H1 (cell line): ENCODE data around the gene RAI14.

Source experiments
- CTCF ChIP-seq, 3 experiments: IDR thresholded peaks; 1 replicate in 2 of 3; 2 replicates in 1 of 3; pipeline versions ENCODE4 v1.5.1 to v1.6.1; 2011; ENCODE audit warnings: low read length in 3 of 3, mild to moderate bottlenecking in 3 of 3, inconsistent platforms in 2 of 3, low read depth in 1 of 3, moderate library complexity in 1 of 3; ENCODE audit not compliant: insufficient read depth in 1 of 3; ENCODE audit errors: control extremely low read depth in 1 of 3
- EP300 ChIP-seq, 2 experiments: IDR thresholded peaks; 1 replicate in 1 of 2; 2 replicates in 1 of 2; pipeline ENCODE4 v1.6.1; 2011 to 2012; ENCODE audit warnings: low read depth in 2 of 2, low read length in 2 of 2, mild to moderate bottlenecking in 2 of 2, borderline replicate concordance in 1 of 2, inconsistent platforms in 1 of 2, moderate library complexity in 1 of 2
- GABPA ChIP-seq: IDR thresholded peaks from 2 replicates; pipeline ENCODE4 v1.6.1; 2011; ENCODE audit warnings: mild to moderate bottlenecking, low read length, moderate library complexity, borderline replicate concordance; ENCODE audit not compliant: insufficient read depth
- JUND ChIP-seq: IDR thresholded peaks from 2 replicates; pipeline ENCODE4 v1.6.1; 2011; ENCODE audit warnings: mild to moderate bottlenecking, improper control_type of control experiment, low read length
- MAX ChIP-seq: IDR thresholded peaks from 2 replicates; pipeline ENCODE4 v1.6.1; 2012; ENCODE audit warnings: inconsistent platforms
- PHF8 ChIP-seq: fragments of 200-600 bp; sonication (generic); conservative IDR thresholded peaks from 2 replicates; pipeline ENCODE4 v1.7.1; 2012; ENCODE audit warnings: low read depth, mild to moderate bottlenecking, inconsistent platforms, low read length, moderate library complexity
- POLR2A ChIP-seq, 2 experiments: IDR thresholded peaks; 1 replicate in 1 of 2; 2 replicates in 1 of 2; pipeline ENCODE4 v1.6.1; 2011; ENCODE audit warnings: low read depth in 2 of 2, low read length in 2 of 2, mild to moderate bottlenecking in 2 of 2; ENCODE audit errors: control extremely low read depth in 1 of 2
- POLR2AphosphoS5 ChIP-seq: IDR thresholded peaks from 2 replicates; pipeline ENCODE4 v1.6.1; 2011; ENCODE audit warnings: low read depth, low read length
- SP4 ChIP-seq: IDR thresholded peaks from 2 replicates; pipeline ENCODE4 v1.6.1; 2012; ENCODE audit warnings: low read length, inconsistent platforms
- TAF1 ChIP-seq: IDR thresholded peaks from 2 replicates; pipeline ENCODE4 v1.6.1; 2011; ENCODE audit warnings: mild to moderate bottlenecking, low read depth, low read length
- USF2 ChIP-seq: IDR thresholded peaks from 2 replicates; pipeline ENCODE4 v1.6.1; 2011; ENCODE audit warnings: low read length, improper control_type of control experiment
- ZNF274 ChIP-seq: IDR thresholded peaks from 2 replicates; pipeline ENCODE4 v1.7.0; 2012; ENCODE audit warnings: low read length, borderline replicate concordance; ENCODE audit errors: extremely low read depth

GRCh38 chr5:34630596-34630995, 25.5 kb upstream of the RAI14 start:
- TF ChIP-seq PHF8 = no peak
- no peak for TF ChIP-seq CTCF (IDR thresholded peaks at IDR 0.05; ENCODE audit: control extremely low read depth in 1 of 3, insufficient read depth in 1 of 3, low read depth in 1 of 3, low read length in 3 of 3)
- TF ChIP-seq EP300 (IDR thresholded peaks at IDR 0.05; ENCODE audit: borderline replicate concordance in 1 of 2, low read depth in 2 of 2, low read length in 2 of 2) = no peak
- TF ChIP-seq SP4 = no peak
- TF ChIP-seq POLR2A (IDR thresholded peaks at IDR 0.05; ENCODE audit: control extremely low read depth in 1 of 2, low read depth in 2 of 2, low read length in 2 of 2) = no peak
- no peak for TF ChIP-seq MAX
- TF ChIP-seq TAF1 = no peak
- TF ChIP-seq JUND = no peak
- no peak for TF ChIP-seq GABPA
- TF ChIP-seq ZNF274 = no peak
- TF ChIP-seq POLR2AphosphoS5 = no peak
- TF ChIP-seq USF2 = no peak
